Upper lobe of right lung (tissue), 1 donor: ENCODE measurements around the gene AHDC1. TPM values are rescaled to one million over a fixed set of nuclear protein-coding genes. Genes with fewer than 3 reads are reported as not detected.

Experiments
- ATAC-seq: fragments of 200-7000 bp; cut with Tn5 transposase; one replicate; pipeline ENCODE4 v1.9.1; 2020; ENCODE audit warnings: mild to moderate bottlenecking, moderate library complexity
- DNase-seq: peaks from one replicate; pipeline ENCODE4 v3.0.0-alpha.2; 2020
- H3K27ac ChIP-seq: fragments of 200-600 bp; one replicate; pipeline ENCODE4 v1.8.0; 2022
- H3K27me3 ChIP-seq: fragments of 200-600 bp; one replicate; pipeline ENCODE4 v1.8.0; 2022; ENCODE audit warnings: mild to moderate bottlenecking
- H3K36me3 ChIP-seq: fragments of 200-600 bp; one replicate; pipeline ENCODE4 v1.8.0; 2022
- H3K4me1 ChIP-seq: fragments of 200-600 bp; one replicate; pipeline ENCODE4 v1.8.0; 2022
- H3K4me3 ChIP-seq: fragments of 200-600 bp; one replicate; pipeline ENCODE4 v1.8.0; 2022; ENCODE audit warnings: mild to moderate bottlenecking
- H3K9me3 ChIP-seq: fragments of 200-600 bp; one replicate; pipeline ENCODE4 v1.8.0; 2022
- intact Hi-C: fragments of 100-400 bp; cut with DNase I; formaldehyde crosslinking; loops from one replicate; pipeline ENCODE4 v1.11.0; 2022
- total RNA-seq: library from RNA; stranded (reverse); fragmentation: NEBNext Ultra II Directional; extraction: Animal tissue kit (Norgen Biotek cat#: 25700); gene quantifications from one replicate; pipeline ENCODE4 v1.2.1, GENCODE V29; 2021
- TF ChIP-seq, protein P1 (sequence below): fragments of 200-600 bp; IDR thresholded peaks from one replicate; pipeline ENCODE4 v1.8.0; 2022; ENCODE audit warnings: antibody characterized with exemption
- donor health status: DM: no; HTN: yes; CAD: no; lungs with severe emphysema.

AHDC1 gene
- total RNA-seq, 1 donor from 2014 or later = 34.2 TPM

DNA sequence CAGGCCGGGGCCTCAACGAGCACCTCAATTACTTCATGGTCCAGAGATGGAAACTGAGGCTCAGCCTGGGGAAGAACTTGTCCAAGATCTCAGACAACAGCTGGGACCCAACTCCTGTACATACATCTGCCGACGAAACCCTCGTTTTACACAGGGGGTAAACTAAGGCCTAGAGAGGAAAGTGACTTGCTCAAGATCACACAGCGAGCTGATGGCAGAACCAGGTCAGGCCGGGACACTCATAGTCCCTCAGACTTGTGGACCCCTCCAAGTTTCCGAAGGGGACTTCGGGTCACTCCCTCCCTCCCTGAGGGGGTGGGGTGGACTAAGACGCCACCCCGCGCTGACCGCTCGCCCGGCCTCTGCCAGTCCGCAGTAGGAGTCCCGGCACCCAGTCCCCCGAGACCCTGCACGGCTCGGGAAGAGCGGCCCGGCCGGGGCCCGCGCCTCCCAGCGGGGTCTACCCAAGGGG is 114.4 kb downstream of the AHDC1 start:
- TF ChIP-seq, protein P1, sequence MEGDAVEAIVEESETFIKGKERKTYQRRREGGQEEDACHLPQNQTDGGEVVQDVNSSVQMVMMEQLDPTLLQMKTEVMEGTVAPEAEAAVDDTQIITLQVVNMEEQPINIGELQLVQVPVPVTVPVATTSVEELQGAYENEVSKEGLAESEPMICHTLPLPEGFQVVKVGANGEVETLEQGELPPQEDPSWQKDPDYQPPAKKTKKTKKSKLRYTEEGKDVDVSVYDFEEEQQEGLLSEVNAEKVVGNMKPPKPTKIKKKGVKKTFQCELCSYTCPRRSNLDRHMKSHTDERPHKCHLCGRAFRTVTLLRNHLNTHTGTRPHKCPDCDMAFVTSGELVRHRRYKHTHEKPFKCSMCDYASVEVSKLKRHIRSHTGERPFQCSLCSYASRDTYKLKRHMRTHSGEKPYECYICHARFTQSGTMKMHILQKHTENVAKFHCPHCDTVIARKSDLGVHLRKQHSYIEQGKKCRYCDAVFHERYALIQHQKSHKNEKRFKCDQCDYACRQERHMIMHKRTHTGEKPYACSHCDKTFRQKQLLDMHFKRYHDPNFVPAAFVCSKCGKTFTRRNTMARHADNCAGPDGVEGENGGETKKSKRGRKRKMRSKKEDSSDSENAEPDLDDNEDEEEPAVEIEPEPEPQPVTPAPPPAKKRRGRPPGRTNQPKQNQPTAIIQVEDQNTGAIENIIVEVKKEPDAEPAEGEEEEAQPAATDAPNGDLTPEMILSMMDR = no peak
- Histone ChIP-seq H3K27me3 (no peaks in the 10 kb centered on the region), H3K9me3 (no peaks in the 10 kb centered on the region), H3K4me3 (peak overlapping the region; percentile 74), H3K4me1 (peaks cover 47% of the 10 kb centered on the region), H3K27ac (peak overlapping the region; percentile 98), H3K36me3 (no peaks in the 10 kb centered on the region)
- ATAC-seq (peak; percentile 42), DNase-seq (no peak)
- intact Hi-C loops = no loop called here

DNA sequence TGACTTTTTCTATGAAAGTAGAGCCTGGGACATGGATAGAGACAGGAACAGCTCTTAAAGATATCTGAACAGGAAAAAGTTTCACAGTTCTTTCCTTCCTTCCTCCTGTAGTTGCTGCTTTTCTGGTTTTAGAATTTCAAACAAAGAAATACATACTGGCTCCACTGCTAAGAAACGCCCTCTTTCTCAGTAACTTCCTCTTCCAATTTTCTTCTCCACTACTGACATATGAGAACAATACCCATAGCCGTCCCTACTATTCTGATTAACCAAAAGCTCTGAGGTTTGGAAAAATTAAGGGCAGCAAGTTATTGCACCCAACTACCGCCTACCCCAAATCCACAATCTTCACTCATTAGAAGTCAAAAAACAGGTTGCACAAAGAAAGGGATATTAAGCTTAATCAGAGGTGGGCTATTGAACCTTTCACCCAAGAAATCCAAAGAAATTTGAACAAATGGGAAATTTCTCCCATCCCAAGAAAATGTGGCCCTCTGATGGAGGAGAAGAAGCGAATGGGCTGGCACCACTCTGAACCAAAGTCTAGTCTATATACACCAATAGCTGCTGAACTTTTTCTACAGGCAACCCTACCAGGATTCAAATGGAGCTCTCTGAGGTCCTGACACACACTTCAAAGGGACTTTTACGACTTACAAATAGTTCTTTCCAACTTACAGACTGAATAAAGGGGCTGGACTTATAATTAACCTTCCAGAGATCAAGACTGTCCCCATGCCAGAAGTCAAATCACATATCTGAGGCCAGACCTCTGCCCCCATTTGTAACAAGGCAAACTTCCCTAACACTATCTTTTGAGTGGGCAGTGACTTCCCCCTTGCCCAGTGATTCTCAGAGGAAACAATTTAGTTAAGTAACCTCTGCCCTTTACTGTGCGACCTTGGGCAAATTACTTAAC is 115.7 kb downstream of the AHDC1 start:
- Histone ChIP-seq H3K9me3 (no peaks in the 10 kb centered on the region), H3K4me3 (peak overlapping the region; percentile 74), H3K4me1 (peaks cover 51% of the 10 kb centered on the region), H3K36me3 (no peaks in the 10 kb centered on the region), H3K27me3 (no peaks in the 10 kb centered on the region), H3K27ac (peak overlapping the region; percentile 98)
- TF ChIP-seq, protein P1 = no peak
- no peak for DNase-seq
- intact Hi-C loops = no loop called here
- peak; percentile 25 for ATAC-seq

DNA sequence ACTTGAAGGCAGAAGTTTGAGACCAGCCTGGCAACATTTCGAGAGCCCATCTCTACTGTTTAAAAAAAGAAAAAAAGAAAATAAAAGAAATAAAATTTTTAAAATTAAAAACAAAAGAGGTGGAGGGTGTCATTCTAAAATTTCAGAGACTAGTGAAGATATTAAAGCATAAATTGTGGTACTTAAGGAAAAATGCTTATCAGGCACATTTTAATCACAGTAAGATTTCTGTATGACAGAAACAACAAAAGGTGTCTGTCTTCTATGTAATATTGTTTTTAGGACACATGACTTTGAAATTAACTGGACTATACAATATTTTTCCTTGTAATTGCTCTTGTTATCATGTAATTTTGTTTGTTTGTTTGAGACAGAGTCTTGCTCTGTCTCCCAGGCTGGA is 118.6 kb downstream of the AHDC1 start:
- ATAC-seq (no peak), DNase-seq (no peak)
- Histone ChIP-seq H3K27me3 (no peaks in the 10 kb centered on the region), H3K4me1 (peaks cover 52% of the 10 kb centered on the region), H3K4me3 (no peak overlapping the region), H3K36me3 (no peaks in the 10 kb centered on the region), H3K9me3 (no peaks in the 10 kb centered on the region), H3K27ac (no peak overlapping the region)
- TF ChIP-seq, protein P1 = no peak
- intact Hi-C loops = no loop called here

Other genes with a start within 250 kb of the AHDC1 start
- gene MAP3K6, start 237.2 kb downstream of the AHDC1 start, total RNA-seq = 144 TPM
- 826 TPM for gene FCN3, start 229.3 kb downstream of the AHDC1 start, total RNA-seq
- gene CD164L2, start 220.8 kb downstream of the AHDC1 start, total RNA-seq = 1.2 TPM
- 0.90 TPM for gene GPR3, start 211.5 kb downstream of the AHDC1 start, total RNA-seq
- gene WASF2, start 114.0 kb downstream of the AHDC1 start, total RNA-seq = 156 TPM
- 149 TPM for gene FGR, start 31.0 kb upstream of the AHDC1 start, total RNA-seq
- 259 TPM for gene IFI6, start 68.0 kb upstream of the AHDC1 start, total RNA-seq
- gene FAM76A, start 121.8 kb upstream of the AHDC1 start, total RNA-seq = 23.3 TPM
- gene STX12, start 169.1 kb upstream of the AHDC1 start, total RNA-seq = 95.6 TPM
- gene PPP1R8, start 226.6 kb upstream of the AHDC1 start, total RNA-seq = 33.0 TPM